ENCODE data around the gene CACNA1B.

- TF ChIP-seq SUZ12 (IDR thresholded peaks at IDR 0.05; ENCODE audit: extremely low read depth, insufficient read depth, insufficient read length) (no peak), ZNF274 (IDR thresholded peaks at IDR 0.05; ENCODE audit: low read depth, low read length) (no peak)
Observed at GRCh38 chr9:138037140-138037539, 159.6 kb downstream of the CACNA1B start.
